Karpas-422 (cell line): ENCODE measurements around the gene NDUFS6. TPM values are rescaled to one million over a fixed set of nuclear protein-coding genes. Genes with fewer than 3 reads are reported as not detected.

Experiments
- DNase-seq: peaks from one replicate; pipeline ENCODE4 v3.0.0-alpha.2; 2015
- H2AFZ ChIP-seq: fragments of 200-600 bp; sonication (generic); 2 replicates; pipeline ENCODE4 v1.6.1; 2014; ENCODE audit warnings: antibody characterized with exemption, low read length, mixed read lengths
- H3K27ac ChIP-seq: fragments of 200-600 bp; sonication (generic); 2 replicates; pipeline ENCODE4 v1.5.1; 2014; ENCODE audit warnings: mild to moderate bottlenecking, low read length, moderate library complexity
- H3K27me3 ChIP-seq: fragments of 200-600 bp; sonication (generic); 2 replicates; pipeline ENCODE4 v1.6.1; 2014; ENCODE audit warnings: low read length, mixed read lengths
- H3K36me3 ChIP-seq: fragments of 200-600 bp; sonication (generic); 2 replicates; pipeline ENCODE4 v1.6.1; 2014; ENCODE audit warnings: low read length, mixed read lengths; ENCODE audit not compliant: insufficient read depth
- H3K4me1 ChIP-seq: fragments of 200-600 bp; sonication (generic); 2 replicates; pipeline ENCODE4 v1.6.1; 2014; ENCODE audit warnings: mild to moderate bottlenecking, low read length, mixed read lengths
- H3K4me2 ChIP-seq: fragments of 200-600 bp; sonication (generic); 2 replicates; pipeline ENCODE4 v1.6.1; 2014; ENCODE audit warnings: low read length, low read depth, mild to moderate bottlenecking; ENCODE audit not compliant: poor library complexity, severe bottlenecking
- H3K4me3 ChIP-seq: fragments of 200-600 bp; sonication (generic); 2 replicates; pipeline ENCODE4 v1.5.1; 2014; ENCODE audit warnings: mild to moderate bottlenecking, antibody characterized with exemption, low read length, mixed read lengths
- H3K79me2 ChIP-seq: fragments of 200-600 bp; sonication (generic); 2 replicates; pipeline ENCODE4 v1.6.1; 2014; ENCODE audit warnings: mild to moderate bottlenecking, low read length, mixed read lengths
- H3K9ac ChIP-seq: fragments of 200-600 bp; sonication (generic); 2 replicates; pipeline ENCODE4 v1.6.0; 2014; ENCODE audit warnings: low read length
- H3K9me2 ChIP-seq: fragments of 200-600 bp; sonication (generic), shearing (Covaris generic); replicated peaks from 2 replicates; pipeline ENCODE4 v1.6.0; 2014; ENCODE audit warnings: mild to moderate bottlenecking, low read length, moderate library complexity; ENCODE audit not compliant: insufficient read depth
- H3K9me3 ChIP-seq: fragments of 300-700, 200-600 bp; sonication (generic); 2 replicates; pipeline ENCODE4 v1.6.1; 2014; ENCODE audit warnings: low read length, mixed read lengths
- H4K20me1 ChIP-seq: fragments of 200-600 bp; sonication (generic); 2 replicates; pipeline ENCODE4 v1.6.1; 2014; ENCODE audit warnings: mild to moderate bottlenecking, antibody characterized with exemption, low read length, low read depth; ENCODE audit not compliant: insufficient read depth
- total RNA-seq: library from RNA; depleted of rRNA; stranded (reverse); fragments of >200 nt; shearing (Covaris generic); gene quantifications from 2 replicates; pipeline ENCODE4 v1.2.3, GENCODE V29; 2014; ENCODE audit warnings: low replicate concordance

NDUFS6 gene
- total RNA-seq, 1 experiment from 2014 or later: 41.4 TPM

DNA sequence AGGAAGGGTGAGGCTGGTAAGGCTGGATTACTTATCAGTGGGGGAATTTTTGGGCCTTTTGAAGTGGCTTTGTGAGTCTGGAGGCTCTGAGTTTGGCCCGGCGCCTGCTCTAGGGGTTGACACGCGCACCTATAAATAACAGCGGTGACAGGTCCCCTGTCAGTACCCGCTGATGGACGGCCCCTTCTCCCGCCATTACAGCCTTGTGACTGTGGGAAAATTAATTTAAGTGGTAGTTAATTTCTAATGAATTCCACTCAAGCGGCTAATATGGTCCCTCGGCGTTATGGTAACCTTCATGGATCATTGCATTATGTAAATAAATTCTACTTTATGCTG is 18.0 kb upstream of the NDUFS6 start:
- no peaks in the 10 kb centered on the region for H3K9me2 ChIP-seq
- no peaks in the 10 kb centered on the region for H3K9me3 ChIP-seq
- H3K36me3 ChIP-seq: no peaks in the 10 kb centered on the region
- H4K20me1 ChIP-seq: no peaks in the 10 kb centered on the region
- H2AFZ ChIP-seq: no peak overlapping the region; the same call in 1 of the 2 replicates
- peak overlapping the region; percentile 82 for H3K27ac ChIP-seq
- peak; percentile 95 for DNase-seq
- peak overlapping the region; percentile 56 for H3K4me3 ChIP-seq
- H3K79me2 ChIP-seq: no peaks in the 10 kb centered on the region
- peaks cover 41% of the 10 kb centered on the region for H3K4me1 ChIP-seq
- H3K27me3 ChIP-seq: no peaks in the 10 kb centered on the region
- peak overlapping the region; percentile 68 for H3K4me2 ChIP-seq
- H3K9ac ChIP-seq: peak overlapping the region; percentile 66

DNA sequence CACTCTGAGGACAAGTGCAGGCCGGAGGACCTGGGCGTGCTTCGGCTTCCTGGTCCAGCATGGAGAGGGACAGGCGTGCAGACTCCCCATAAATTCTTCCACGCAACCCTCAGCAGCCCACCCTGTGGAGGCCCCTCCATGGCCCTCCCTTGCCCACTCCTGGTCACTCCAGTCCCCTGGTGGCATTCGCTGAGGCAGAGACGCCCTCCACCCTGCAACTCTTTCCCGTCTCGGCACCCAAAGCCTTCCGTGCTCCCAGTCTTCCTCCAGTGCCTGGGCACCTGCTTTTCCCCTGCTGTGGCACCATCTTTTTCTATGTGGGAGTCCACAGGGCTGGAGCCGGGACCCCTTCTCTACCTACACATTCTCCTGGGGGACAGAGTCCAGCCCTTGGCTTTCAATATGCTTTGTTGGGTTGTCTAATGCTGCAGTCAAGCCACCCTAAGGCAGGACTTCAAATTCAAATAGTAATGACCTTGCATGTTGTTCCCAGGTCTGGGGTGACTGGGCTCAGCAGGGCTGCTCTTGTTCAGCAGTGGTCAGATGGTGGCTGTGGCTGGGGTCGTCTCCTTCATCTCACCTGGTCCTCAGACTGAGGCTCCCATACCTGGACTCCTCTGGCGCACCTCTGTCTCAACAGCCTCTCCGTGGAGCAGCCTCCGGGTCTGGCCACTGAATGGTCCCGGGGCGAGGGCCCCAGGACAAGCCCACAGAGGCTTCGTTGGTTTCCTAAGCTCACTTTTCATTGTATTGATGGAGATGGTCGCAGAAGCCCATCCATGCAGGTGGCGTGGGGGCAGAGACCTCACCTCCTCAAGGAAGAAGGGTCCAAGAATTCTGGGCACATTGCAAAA is 16.8 kb upstream of the NDUFS6 start:
- no peaks in the 10 kb centered on the region for H3K27me3 ChIP-seq
- no peaks in the 10 kb centered on the region for H4K20me1 ChIP-seq
- no peaks in the 10 kb centered on the region for H3K79me2 ChIP-seq
- H3K9ac ChIP-seq: no peak overlapping the region
- H3K9me2 ChIP-seq: no peaks in the 10 kb centered on the region
- no peaks in the 10 kb centered on the region for H3K9me3 ChIP-seq
- H3K4me1 ChIP-seq: peaks cover 41% of the 10 kb centered on the region
- H2AFZ ChIP-seq: no peak overlapping the region
- peak overlapping the region; percentile 68 for H3K4me2 ChIP-seq
- no peak for DNase-seq
- no peak overlapping the region for H3K27ac ChIP-seq
- H3K36me3 ChIP-seq: no peaks in the 10 kb centered on the region
- H3K4me3 ChIP-seq: no peak overlapping the region

DNA sequence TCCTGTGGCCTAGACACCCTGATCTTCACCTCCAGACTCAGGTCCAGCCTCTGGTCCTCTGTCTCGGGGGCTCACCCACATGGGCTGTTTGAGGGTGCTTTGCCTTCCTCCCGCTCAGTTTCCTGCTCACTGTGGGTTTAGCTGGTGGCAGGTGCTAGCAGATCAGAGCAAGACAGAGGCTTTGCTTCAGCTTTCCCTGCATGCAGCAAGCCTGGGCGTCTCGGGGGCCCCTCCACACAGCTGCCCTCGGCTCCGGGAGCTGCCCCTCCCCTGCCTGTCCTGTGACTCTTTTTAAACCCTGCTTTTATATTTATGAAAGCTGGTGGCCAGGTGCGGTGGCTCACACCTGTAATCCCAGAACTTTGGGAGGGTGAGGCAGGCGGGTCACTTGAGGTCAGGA is 16.1 kb upstream of the NDUFS6 start:
- Histone ChIP-seq H4K20me1 (no peaks in the 10 kb centered on the region), H3K9ac (no peak overlapping the region), H3K4me3 (no peak overlapping the region), H3K36me3 (no peaks in the 10 kb centered on the region), H3K79me2 (no peaks in the 10 kb centered on the region), H3K9me3 (no peaks in the 10 kb centered on the region), H3K4me2 (peak overlapping the region; percentile 21), H3K27me3 (no peaks in the 10 kb centered on the region), H3K27ac (no peak overlapping the region), H3K4me1 (peaks cover 46% of the 10 kb centered on the region), H3K9me2 (no peaks in the 10 kb centered on the region), H2AFZ (no peak overlapping the region)
- peak; percentile 70 for DNase-seq

DNA sequence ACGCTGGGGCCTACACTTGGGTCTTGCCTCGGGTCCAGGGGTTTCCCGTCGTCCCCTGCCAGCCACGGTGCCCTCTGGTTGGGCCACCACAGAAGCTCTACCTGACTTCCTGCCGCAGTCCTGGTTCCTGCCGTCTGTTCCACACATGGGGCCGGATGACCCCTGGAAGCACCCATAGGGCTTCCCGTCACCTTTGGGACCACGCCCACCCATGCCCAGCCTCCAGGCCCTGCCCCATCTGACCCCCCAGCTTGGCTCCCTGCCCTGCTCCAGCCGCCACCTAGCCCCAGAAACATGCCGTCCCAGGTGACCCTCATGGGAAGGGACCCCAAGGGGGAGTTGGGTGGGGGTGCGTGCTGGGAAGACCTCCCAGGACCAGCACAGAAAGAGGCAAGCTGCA is 15.2 kb upstream of the NDUFS6 start:
- H3K9me2 ChIP-seq: no peaks in the 10 kb centered on the region
- no peak for DNase-seq
- H3K9ac ChIP-seq: no peak overlapping the region
- no peak overlapping the region for H2AFZ ChIP-seq
- no peaks in the 10 kb centered on the region for H3K79me2 ChIP-seq
- no peaks in the 10 kb centered on the region for H4K20me1 ChIP-seq
- H3K4me1 ChIP-seq: peaks cover 53% of the 10 kb centered on the region
- H3K27me3 ChIP-seq: no peaks in the 10 kb centered on the region
- H3K27ac ChIP-seq: no peak overlapping the region
- no peaks in the 10 kb centered on the region for H3K9me3 ChIP-seq
- H3K4me2 ChIP-seq: no peak overlapping the region
- H3K4me3 ChIP-seq: no peak overlapping the region
- no peaks in the 10 kb centered on the region for H3K36me3 ChIP-seq

DNA sequence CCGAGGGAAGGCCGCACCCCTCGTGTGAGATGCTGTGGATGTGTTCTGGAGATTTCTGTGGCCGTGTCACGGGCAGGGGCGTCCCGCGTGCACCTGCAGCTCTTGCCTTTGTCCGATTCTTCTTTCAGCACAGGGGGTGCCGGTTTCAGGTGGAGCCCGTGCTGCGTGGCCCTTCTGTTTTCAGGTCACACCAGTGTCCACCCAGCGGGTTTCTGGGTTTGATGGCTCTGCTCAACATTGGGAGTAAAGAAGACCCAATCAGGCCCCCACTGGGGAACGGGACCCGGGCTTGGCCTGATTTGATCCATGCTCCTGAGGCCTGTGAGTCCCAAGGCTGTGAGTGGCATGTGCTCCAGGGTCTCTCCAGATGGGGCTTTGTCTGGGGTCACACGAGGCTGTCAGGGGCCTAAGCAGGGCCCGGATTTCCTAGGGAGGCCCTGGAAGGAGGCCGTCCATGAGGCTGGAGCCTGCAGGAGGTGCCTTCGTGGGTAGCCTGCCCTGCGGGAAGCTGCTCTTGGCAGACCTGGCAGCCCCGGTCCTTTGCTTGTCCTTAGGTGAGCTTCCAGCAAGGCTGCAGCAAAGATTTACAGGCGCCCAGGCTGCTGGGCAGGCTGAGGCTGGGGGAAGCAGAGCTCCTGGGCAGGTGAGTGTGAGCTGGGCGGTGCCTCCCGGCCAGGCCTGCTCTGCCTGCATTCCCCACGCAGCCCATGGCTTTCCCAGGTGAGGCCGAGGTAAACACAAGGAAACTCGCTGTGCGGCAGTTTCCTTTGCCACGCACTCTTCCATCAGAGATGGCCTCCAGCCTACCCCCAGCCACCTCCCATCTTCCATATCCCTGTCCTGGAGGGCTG is 14.4 kb upstream of the NDUFS6 start:
- no peak overlapping the region for H3K4me3 ChIP-seq
- peaks cover 52% of the 10 kb centered on the region for H3K4me1 ChIP-seq

DNA sequence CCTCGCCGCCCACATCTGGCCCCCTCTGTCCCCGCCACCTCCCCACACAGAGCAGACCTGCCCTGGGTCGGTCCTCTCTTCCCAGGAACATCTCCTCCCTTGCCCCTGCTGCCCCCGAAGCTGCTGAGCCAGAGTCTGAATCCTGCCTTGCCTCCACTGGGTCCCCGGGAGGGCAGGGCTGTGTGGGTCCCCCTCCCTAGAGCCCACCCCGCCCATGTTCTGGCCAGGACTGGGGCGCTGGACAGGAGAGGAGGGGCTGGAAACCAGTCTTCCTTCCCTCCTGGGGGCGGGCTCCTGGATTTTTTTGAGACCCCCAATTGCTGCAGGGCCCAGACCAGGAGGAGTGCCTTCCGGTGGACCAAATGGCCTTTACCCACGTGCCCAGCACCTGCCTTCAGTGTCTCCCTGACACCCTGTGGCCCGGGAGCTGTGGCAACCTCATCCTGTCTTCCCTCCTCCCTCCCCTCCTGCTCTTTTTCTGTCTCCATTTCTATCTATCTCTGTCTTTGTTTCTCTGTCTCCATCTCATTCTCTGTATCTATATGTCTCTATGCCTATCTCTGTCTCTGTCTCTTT is 13.6 kb upstream of the NDUFS6 start:
- H3K27ac ChIP-seq: no peak overlapping the region
- no peaks in the 10 kb centered on the region for H3K36me3 ChIP-seq
- H3K9ac ChIP-seq: no peak overlapping the region
- no peak for DNase-seq
- no peaks in the 10 kb centered on the region for H3K9me2 ChIP-seq
- H3K79me2 ChIP-seq: no peaks in the 10 kb centered on the region
- H3K27me3 ChIP-seq: no peaks in the 10 kb centered on the region
- peaks cover 52% of the 10 kb centered on the region for H3K4me1 ChIP-seq
- H3K4me2 ChIP-seq: no peak overlapping the region
- H2AFZ ChIP-seq: no peak overlapping the region
- H3K9me3 ChIP-seq: no peaks in the 10 kb centered on the region
- H4K20me1 ChIP-seq: no peaks in the 10 kb centered on the region
- H3K4me3 ChIP-seq: no peak overlapping the region

More for the DNA sequence above, 14.4 kb upstream of the NDUFS6 start:
- H3K9me3 ChIP-seq: no peaks in the 10 kb centered on the region
- no peaks in the 10 kb centered on the region for H3K36me3 ChIP-seq
- H2AFZ ChIP-seq: no peak overlapping the region
- no peak overlapping the region for H3K27ac ChIP-seq
- no peaks in the 10 kb centered on the region for H3K9me2 ChIP-seq
- H3K79me2 ChIP-seq: no peaks in the 10 kb centered on the region
- no peak overlapping the region for H3K4me2 ChIP-seq
- H3K9ac ChIP-seq: no peak overlapping the region
- no peaks in the 10 kb centered on the region for H3K27me3 ChIP-seq
- no peak for DNase-seq
- H4K20me1 ChIP-seq: no peaks in the 10 kb centered on the region

DNA sequence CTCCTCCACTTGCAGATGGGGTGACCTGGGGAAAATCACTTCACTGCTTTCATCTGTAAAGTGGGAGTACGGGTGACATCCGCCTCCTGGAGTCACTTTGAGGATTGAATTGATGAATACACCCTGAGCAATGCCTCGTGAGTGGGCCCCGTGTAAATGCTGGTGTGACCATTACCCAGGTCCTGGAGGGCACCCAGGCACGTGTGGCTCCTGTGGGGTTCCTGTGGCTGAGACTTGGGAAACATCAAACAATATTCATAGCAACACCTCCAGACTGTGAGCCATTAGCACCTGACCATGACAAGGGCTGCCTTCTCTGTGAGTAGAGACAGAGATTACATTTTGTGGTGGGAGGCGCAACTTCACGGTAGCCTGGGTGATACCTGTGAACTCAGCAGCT is 13.0 kb upstream of the NDUFS6 start:
- H3K36me3 ChIP-seq: no peaks in the 10 kb centered on the region
- no peaks in the 10 kb centered on the region for H4K20me1 ChIP-seq
- no peaks in the 10 kb centered on the region for H3K9me3 ChIP-seq
- H3K79me2 ChIP-seq: no peaks in the 10 kb centered on the region
- no peak overlapping the region for H3K4me3 ChIP-seq
- H3K9ac ChIP-seq: no peak overlapping the region
- H3K4me1 ChIP-seq: peaks cover 52% of the 10 kb centered on the region
- no peaks in the 10 kb centered on the region for H3K27me3 ChIP-seq
- no peak overlapping the region for H3K27ac ChIP-seq
- no peaks in the 10 kb centered on the region for H3K9me2 ChIP-seq
- H2AFZ ChIP-seq: no peak overlapping the region
- DNase-seq: no peak
- H3K4me2 ChIP-seq: no peak overlapping the region

DNA sequence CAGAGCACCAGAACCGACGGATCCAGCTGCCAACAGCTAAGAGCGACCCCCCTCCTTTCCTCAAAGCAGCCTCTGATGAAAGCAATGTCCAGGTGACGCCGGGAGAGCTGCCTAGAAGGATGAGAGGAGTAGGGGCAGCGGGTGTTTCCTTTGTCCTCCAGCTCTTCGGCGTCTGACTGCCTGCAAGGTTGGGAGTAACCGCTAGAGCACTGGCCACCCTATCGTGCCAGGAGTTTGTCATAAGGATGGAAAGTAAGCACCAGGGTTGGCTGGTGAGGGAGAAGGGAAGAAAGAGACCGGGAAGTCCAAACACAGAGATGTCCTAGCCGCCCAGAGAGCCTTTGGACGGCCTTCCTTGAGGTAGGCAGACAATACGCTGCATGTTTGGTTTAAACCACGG is 12.4 kb upstream of the NDUFS6 start:
- Histone ChIP-seq H3K36me3 (no peaks in the 10 kb centered on the region), H3K79me2 (no peaks in the 10 kb centered on the region), H3K27me3 (no peaks in the 10 kb centered on the region), H2AFZ (no peak overlapping the region), H3K9me3 (no peaks in the 10 kb centered on the region), H3K9ac (no peak overlapping the region), H3K4me3 (no peak overlapping the region), H3K4me1 (peaks cover 52% of the 10 kb centered on the region), H4K20me1 (no peaks in the 10 kb centered on the region), H3K27ac (no peak overlapping the region), H3K9me2 (no peaks in the 10 kb centered on the region), H3K4me2 (no peak overlapping the region)
- DNase-seq: no peak
